Measurements from ENCODE around the gene FASTKD1.
"Not testable (repeated sequence)": the region's sequence is repeated elsewhere in the genome, so short reads cannot be mapped to it uniquely, and the experiment has no call there.

Gene FASTKD1, protein sequence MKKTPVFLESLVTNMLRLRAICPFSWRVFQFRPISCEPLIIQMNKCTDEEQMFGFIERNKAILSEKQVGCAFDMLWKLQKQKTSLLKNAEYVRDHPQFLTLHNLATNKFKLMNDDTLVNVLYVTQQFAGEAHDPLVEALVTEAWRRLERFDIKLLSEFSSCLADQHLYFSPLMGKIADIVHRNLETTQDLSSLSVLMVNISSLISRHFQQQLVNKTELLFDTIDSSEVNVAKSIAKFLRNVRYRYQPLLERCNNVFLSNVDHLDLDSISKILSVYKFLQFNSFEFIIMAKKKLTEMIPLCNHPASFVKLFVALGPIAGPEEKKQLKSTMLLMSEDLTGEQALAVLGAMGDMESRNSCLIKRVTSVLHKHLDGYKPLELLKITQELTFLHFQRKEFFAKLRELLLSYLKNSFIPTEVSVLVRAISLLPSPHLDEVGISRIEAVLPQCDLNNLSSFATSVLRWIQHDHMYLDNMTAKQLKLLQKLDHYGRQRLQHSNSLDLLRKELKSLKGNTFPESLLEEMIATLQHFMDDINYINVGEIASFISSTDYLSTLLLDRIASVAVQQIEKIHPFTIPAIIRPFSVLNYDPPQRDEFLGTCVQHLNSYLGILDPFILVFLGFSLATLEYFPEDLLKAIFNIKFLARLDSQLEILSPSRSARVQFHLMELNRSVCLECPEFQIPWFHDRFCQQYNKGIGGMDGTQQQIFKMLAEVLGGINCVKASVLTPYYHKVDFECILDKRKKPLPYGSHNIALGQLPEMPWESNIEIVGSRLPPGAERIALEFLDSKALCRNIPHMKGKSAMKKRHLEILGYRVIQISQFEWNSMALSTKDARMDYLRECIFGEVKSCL

DNA sequence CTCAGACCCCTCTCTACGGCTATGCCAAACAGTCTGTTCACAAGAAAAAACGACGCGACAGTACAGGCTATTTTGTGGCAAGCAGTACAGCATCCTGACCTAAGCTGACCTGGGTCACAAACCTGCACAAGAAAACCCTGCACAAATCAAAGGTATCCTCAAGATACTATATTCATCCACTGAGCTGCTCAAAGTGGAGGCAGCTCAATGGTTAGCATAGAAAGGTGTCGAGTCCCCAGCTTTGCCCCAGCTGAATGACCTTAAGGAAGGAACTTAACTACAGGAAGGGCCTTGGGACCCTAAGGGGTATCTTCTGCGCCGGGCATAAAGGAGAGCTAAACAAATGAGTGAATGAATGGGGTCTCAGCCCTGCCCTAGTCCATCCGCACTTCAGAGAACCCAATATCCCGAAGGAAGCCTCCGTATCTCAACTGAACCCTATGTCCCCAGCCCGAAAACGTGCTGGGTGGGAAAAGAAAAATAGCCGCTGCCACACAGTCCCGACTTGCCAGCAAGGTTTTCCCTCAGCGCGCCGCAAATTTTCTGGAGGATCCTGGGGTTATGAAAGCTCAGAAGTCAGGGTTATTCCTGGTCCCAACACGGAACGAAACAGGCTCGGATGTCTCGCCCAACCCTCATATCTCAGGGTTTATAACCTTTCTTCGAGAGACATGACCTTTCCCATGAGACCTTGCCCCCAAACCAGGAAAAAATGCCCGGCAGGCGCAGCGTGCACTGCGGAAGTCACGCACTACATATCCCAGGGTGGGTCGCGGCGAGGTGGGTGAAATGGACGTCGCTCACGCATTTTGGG is at the start of gene FASTKD1:
Gene FASTKD1 (minus strand): TSS at position 706 of the 814 bp plus-strand sequence. CDS start 1,836 bp downstream, outside the sequence.
- peak; percentile 79 to 82 for DNase-seq (ENCODE audit: low read depth in 2 of 2)

GRCh38 chr2:169623235-169623634 is 49.6 kb upstream of the FASTKD1 start:
- no peak for DNase-seq (ENCODE audit: low read depth in 2 of 2)

GRCh38 chr2:169620509-169620908 is 46.8 kb upstream of the FASTKD1 start:
- no peak for DNase-seq (ENCODE audit: low read depth in 2 of 2)

- DNase-seq (ENCODE audit: low read depth in 2 of 2), result no peak
These were observed 46.3 kb upstream of the FASTKD1 start for GRCh38 chr2:169619946-169620345.

- not testable (repeated sequence) for DNase-seq (ENCODE audit: low read depth in 2 of 2)
These were observed 42.3 kb upstream of the FASTKD1 start for GRCh38 chr2:169615982-169616381.

DNA sequence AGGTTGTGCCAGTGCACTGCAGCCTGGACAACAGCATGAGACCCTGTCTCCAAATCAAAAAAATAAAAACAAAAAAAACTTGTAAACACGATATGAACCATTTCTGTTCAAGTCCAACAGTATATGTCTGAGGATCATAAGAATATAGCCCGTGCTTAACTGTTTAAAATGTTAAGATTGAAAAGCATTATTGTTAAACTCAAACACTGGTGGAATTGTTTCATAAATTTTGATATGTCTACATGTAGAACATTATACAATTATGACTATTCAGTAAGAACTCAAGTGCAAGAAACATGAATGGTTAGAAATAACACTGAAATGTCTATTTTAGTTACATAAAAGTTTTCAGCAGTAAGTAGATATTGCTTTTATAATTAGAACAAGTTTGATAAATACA is 40.2 kb upstream of the FASTKD1 start:
- DNase-seq (ENCODE audit: low read depth in 2 of 2), result no peak

GRCh38 chr2:169609264-169609663 is 35.6 kb upstream of the FASTKD1 start:
- DNase-seq (ENCODE audit: low read depth in 2 of 2), result no peak

GRCh38 chr2:169599568-169599967 is 25.9 kb upstream of the FASTKD1 start:
- no peak for DNase-seq (ENCODE audit: low read depth in 2 of 2)

DNA sequence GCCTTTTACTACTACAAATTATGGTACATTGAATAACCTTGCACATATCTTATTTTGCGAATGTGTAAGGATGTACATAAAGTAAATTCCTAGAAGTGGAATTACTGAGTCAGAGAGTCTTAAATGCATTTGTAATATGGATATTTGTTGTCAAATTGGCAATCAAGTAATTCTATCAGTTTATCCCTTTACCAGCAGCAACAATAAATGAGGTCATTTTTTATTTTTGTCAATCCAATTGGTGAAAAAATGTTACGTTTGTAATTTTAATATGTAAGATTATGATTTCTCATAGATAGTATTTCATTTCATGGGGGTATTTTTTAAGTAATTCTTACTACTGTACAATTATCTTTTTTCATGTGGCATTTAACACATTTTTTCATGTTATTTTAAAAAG is 25.3 kb upstream of the FASTKD1 start:
- DNase-seq (ENCODE audit: low read depth in 2 of 2), result no peak

DNA sequence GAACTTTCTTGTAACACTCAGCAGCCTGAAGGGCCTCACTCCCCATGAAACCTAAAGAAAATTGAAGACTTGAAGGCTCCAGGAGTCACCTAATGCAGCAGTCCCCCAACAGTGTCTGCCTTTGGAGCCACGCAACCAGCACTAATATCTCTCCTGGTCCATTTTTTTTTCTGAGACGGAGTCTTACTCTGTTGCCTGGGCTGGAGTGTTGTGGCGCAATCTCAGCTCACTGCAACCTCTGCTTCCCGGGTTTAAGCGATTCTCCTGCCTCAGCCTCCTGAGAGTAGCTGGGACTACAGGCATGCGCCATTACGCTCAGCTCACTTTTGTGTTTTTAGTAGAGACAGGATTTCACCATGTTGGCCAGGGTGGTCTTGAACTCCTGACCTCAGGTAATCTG is 22.9 kb upstream of the FASTKD1 start:
- DNase-seq (ENCODE audit: low read depth in 2 of 2), result not testable (repeated sequence)

DNA sequence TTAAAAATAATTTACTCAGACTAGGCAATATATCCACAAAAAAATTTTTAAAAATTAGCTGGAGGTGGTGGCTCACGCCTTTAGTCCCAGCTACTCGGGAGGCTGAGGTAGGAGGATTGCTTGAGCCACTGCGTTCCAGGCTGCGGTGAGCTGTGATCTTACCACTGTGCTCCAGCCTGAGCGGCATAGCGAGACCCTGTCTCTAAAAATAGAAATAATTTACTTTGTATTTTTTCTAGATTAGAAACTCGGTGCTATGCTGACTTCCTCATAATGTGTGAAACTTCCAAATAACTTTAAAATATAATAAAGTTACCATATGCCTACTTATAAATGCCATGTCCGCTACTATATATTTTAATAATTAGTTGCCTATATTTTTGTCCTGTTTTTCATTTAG is 17.1 kb upstream of the FASTKD1 start:
- no peak for DNase-seq (ENCODE audit: low read depth in 2 of 2)

GRCh38 chr2:169585673-169586072 is 12.0 kb upstream of the FASTKD1 start:
- no peak for DNase-seq (ENCODE audit: low read depth in 2 of 2)

DNA sequence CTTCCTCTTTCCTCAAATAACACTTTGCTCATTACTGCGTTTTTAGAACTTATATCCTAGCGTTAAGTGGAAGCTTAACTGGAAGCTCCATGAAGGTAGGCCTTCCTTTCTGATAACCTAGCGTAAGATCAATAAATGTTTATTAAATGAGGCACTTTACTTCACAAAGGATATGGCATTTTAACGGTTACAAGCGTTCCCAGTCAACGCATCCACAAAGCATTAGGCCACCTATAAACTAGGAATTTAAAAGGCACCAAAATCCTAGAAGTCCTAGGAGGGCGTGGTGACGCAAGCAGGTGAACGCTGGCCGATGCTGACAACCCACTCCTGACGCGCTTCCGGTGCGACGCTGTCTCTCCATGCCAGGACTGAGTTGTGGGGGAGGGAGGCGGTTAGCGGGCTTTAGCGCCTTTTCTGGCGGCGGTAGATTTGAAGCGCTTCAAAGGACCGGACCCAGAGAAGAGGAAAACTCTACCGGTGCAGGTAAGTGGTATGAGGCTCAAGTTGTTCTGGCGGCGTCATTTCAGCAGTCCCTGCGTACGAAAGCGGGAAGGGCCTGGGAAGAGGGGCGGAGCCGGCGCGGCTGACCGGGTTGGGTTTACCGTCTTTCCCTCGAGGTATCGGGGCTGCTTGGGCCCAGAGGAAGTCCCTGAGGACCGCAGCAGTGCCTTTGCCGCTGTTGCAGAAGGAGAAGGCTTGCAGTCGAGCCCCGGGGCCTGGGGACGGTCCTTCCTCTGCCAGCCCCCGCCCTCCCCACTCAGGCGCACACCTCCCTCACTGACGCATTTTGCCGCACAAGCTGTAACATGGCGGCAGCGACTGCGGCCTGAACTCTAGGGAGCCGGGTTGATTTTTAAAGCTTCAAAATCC is 10.6 kb upstream of the FASTKD1 start, which contains the start of gene PPIG:
Gene PPIG (plus strand): TSS at position 347 of the 873 bp plus-strand sequence. CDS start 19,691 bp downstream, outside the sequence.
- DNase-seq (ENCODE audit: low read depth in 2 of 2), result peak; percentile 71 to 81

GRCh38 chr2:169583518-169583917 is 9.9 kb upstream of the FASTKD1 start:
- no peak for DNase-seq (ENCODE audit: low read depth in 2 of 2)

GRCh38 chr2:169582552-169583266 is 9.0 kb upstream of the FASTKD1 start:
- DNase-seq (ENCODE audit: low read depth in 2 of 2), result not testable (repeated sequence)

DNA sequence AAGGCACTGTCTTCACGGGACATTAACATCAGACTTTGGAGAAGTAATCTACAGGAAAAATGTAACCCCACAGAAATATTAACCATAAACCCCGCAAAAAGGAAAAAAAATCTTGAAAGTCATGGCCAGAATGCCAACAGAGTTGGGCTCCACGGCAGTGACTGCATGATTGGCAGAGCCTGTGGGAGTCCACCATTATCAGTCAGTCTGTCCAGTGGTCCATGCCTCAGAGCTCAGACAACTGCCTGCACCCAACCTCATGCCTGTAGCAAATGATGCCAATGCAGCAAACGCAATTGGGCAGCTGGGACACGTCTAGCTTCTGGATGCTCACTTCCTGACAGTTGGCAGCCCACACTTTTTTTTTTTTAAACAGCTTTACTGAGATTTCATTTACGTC is 5.4 kb upstream of the FASTKD1 start:
- no peak for DNase-seq (ENCODE audit: low read depth in 2 of 2)

- not testable (repeated sequence) for DNase-seq (ENCODE audit: low read depth in 2 of 2)
These were observed 1.6 kb upstream of the FASTKD1 start for GRCh38 chr2:169575264-169575663.

GRCh38 chr2:169574539-169574938 is 874 bp upstream of the FASTKD1 start:
- DNase-seq (ENCODE audit: low read depth in 2 of 2), result not testable (repeated sequence)

DNA sequence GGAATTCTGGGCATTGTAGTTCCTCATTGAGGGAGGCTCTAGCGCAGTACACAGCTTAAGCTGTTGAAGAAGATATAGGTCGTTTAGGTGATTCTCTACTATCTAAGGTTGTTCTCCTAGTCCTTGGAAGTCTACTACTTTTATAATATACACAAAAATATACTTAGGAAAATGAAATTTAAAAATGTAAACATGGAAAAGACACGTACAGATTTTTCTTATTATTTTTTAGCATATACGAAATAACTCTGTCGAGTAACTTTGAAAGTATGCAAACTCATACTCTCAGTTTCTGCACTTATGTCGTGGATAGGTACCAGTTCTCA is 272 bp upstream of the FASTKD1 start:
- DNase-seq (ENCODE audit: low read depth in 2 of 2), result no peak

- DNase-seq (ENCODE audit: low read depth in 2 of 2), result no peak
These were observed 875 bp downstream of the FASTKD1 start for GRCh38 chr2:169572821-169573159.
